ENCODE results near the gene RBM24. TPM values are rescaled to one million over a fixed set of nuclear protein-coding genes. Genes with fewer than 3 reads are reported as not detected.
"Not testable (repeated sequence)": the region's sequence is repeated elsewhere in the genome, so short reads cannot be mapped to it uniquely, and the experiment has no call there.

RBM24 gene
- total and polyA plus RNA-seq, 2 donors (not counting 1 experiment from before 2014, with no cell fraction given) = not detected

DNA sequence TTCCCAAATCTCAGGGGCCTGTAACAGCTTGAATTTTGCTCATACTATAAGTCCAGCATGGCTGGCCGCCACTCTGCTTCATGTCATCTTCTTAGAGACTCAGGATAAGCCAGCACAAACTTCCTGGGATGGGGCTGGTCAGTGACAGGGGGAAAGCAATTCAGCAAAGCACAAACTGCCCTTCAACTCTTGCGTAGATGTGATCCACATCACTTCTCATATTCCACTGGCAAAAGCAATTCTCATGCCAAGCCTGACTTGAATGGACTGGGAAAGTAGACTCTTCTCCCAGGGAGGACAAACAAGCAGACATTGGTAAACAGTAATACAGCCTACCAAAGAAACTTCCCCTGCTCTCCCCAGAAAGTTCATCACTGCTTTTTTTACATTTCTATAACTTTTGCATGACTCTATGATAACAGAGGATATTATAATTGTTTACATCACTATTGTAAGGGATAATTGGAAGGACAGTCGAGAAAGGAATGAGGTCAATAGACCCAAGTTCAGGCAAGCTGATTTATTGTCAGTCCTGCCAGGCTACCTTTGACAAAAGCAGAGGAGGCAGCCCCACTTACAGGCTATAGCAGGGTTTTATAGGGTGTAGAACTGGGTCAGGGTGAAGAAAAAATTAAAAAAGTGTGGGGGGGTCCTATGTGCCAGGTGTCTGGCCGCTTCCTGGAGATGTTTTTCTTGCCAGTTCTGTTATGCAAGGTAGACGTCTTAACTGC, 37.4 kb downstream of the RBM24 start:
- ChIA-PET POLR2A (no interaction called here), CTCF (no interaction called here)
- Mint-ChIP-seq H3K9me3 (ENCODE audit: insufficient read depth) (no peaks in the 10 kb centered on the region), H3K27ac (no peak overlapping the region), H3K4me1 (no peaks in the 10 kb centered on the region), H3K4me3 (no peak overlapping the region), H3K27me3 (no peaks in the 10 kb centered on the region)
- TF ChIP-seq, protein P1, sequence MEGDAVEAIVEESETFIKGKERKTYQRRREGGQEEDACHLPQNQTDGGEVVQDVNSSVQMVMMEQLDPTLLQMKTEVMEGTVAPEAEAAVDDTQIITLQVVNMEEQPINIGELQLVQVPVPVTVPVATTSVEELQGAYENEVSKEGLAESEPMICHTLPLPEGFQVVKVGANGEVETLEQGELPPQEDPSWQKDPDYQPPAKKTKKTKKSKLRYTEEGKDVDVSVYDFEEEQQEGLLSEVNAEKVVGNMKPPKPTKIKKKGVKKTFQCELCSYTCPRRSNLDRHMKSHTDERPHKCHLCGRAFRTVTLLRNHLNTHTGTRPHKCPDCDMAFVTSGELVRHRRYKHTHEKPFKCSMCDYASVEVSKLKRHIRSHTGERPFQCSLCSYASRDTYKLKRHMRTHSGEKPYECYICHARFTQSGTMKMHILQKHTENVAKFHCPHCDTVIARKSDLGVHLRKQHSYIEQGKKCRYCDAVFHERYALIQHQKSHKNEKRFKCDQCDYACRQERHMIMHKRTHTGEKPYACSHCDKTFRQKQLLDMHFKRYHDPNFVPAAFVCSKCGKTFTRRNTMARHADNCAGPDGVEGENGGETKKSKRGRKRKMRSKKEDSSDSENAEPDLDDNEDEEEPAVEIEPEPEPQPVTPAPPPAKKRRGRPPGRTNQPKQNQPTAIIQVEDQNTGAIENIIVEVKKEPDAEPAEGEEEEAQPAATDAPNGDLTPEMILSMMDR (IDR thresholded peaks at IDR 0.05) = no peak
- no peak overlapping the region for H3K9ac ChIP-seq (ENCODE audit: low read length)
- no peak overlapping the region for H3K4me2 ChIP-seq (replicated peaks; ENCODE audit: low read depth, low read length, poor library complexity, severe bottlenecking)
- no peaks in the 10 kb centered on the region for H4K20me1 ChIP-seq (ENCODE audit: control insufficient read depth, insufficient read depth, low read length, poor library complexity, severe bottlenecking)
- no peaks in the 10 kb centered on the region for H3K27me3 ChIP-seq (replicated peaks in 1 of 4; ENCODE audit: control extremely low read depth in 1 of 4, control insufficient read depth in 3 of 4, insufficient read depth in 4 of 4, low read length in 3 of 4)
- peaks cover 0 to 3% (median 0%) of the 10 kb centered on the region in 3 donors for H3K9me3 ChIP-seq (ENCODE audit: control extremely low read depth in 1 of 3, control insufficient read depth in 2 of 3, insufficient read depth in 1 of 3, low read length in 2 of 3)
- WGBS (ENCODE audit: insufficient coverage) = 89% methylated on average over 5 of the region's 5 CpGs
- no peaks in the 10 kb centered on the region for H3K79me2 ChIP-seq (ENCODE audit: control insufficient read depth, insufficient read depth, low read length)
- DNase-seq = no peak
- no peak overlapping the region for H3K27ac ChIP-seq (ENCODE audit: low read length in 2 of 2)
- H3K4me3 ChIP-seq (ENCODE audit: control extremely low read depth in 1 of 5, extremely low read depth in 1 of 5, insufficient read depth in 1 of 5, low read depth in 2 of 5, low read length in 4 of 5) = no peak overlapping the region
- intact Hi-C loops (cut with micrococcal nuclease) = no loop called here
- no peaks in the 10 kb centered on the region for H3K4me1 ChIP-seq (ENCODE audit: control insufficient read depth in 2 of 2, insufficient read depth in 2 of 2, low read length in 2 of 2)
- H2AFZ ChIP-seq (ENCODE audit: insufficient read depth, low read depth, low read length, poor library complexity, severe bottlenecking) = no peak overlapping the region
- ATAC-seq (ENCODE audit: low read depth) = no peak
- H3K36me3 ChIP-seq (replicated peaks in 1 of 2; ENCODE audit: control extremely low read depth in 1 of 2, control insufficient read depth in 1 of 2, extremely low read depth in 1 of 2, insufficient read depth in 2 of 2, low read length in 1 of 2) = no peaks in the 10 kb centered on the region

DNA sequence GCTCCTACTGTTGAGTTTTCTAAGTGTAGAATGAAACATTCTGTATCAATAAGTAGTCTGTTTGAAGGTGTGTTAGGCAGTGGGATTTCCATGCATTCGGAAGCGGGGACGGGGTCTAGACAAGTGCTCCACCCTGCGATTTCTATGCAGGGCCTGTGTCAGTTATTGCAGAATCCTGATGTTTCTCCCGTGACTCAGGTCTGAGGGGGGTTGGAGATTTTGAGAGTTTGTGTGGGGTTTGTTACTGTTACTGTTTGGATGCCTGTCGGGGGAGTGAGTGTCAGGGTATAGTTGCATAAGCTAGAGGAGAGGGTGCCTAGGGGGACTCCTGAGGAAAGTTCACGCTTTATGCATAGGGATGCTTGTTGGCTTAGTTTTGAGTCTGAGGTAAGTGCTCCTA, 39.1 kb downstream of the RBM24 start:
- DNase-seq; H3K27me3 Mint-ChIP-seq; H3K4me2 ChIP-seq (replicated peaks; ENCODE audit: low read depth, low read length, poor library complexity, severe bottlenecking); H3K9me3 ChIP-seq (ENCODE audit: control extremely low read depth in 1 of 3, control insufficient read depth in 2 of 3, insufficient read depth in 1 of 3, low read length in 2 of 3); H4K20me1 ChIP-seq (ENCODE audit: control insufficient read depth, insufficient read depth, low read length, poor library complexity, severe bottlenecking); H3K27ac Mint-ChIP-seq; ATAC-seq (ENCODE audit: low read depth); H2AFZ ChIP-seq (ENCODE audit: insufficient read depth, low read depth, low read length, poor library complexity, severe bottlenecking); H3K9ac ChIP-seq (ENCODE audit: low read length); H3K4me1 Mint-ChIP-seq; H3K9me3 Mint-ChIP-seq (ENCODE audit: insufficient read depth); POLR2A ChIA-PET; CTCF ChIA-PET; H3K27me3 ChIP-seq (replicated peaks in 1 of 4; ENCODE audit: control extremely low read depth in 1 of 4, control insufficient read depth in 3 of 4, insufficient read depth in 4 of 4, low read length in 3 of 4); H3K36me3 ChIP-seq (replicated peaks in 1 of 2; ENCODE audit: control extremely low read depth in 1 of 2, control insufficient read depth in 1 of 2, extremely low read depth in 1 of 2, insufficient read depth in 2 of 2, low read length in 1 of 2); H3K4me3 Mint-ChIP-seq; H3K4me3 ChIP-seq (ENCODE audit: control extremely low read depth in 1 of 5, extremely low read depth in 1 of 5, insufficient read depth in 1 of 5, low read depth in 2 of 5, low read length in 4 of 5); H3K79me2 ChIP-seq (ENCODE audit: control insufficient read depth, insufficient read depth, low read length); H3K27ac ChIP-seq (ENCODE audit: low read length in 2 of 2); H3K4me1 ChIP-seq (ENCODE audit: control insufficient read depth in 2 of 2, insufficient read depth in 2 of 2, low read length in 2 of 2); intact Hi-C loops (cut with micrococcal nuclease): not testable (repeated sequence)
- 94% methylated on average over 7 of the region's 7 CpGs for WGBS (ENCODE audit: insufficient coverage)

All from B cell (primary cell).